Measurements from ENCODE around the gene MARCHF5. TPM values are rescaled to one million over a fixed set of nuclear protein-coding genes. Genes with fewer than 3 reads are reported as not detected.

Gene MARCHF5
- total RNA-seq (10 to 100 TPM; 14.8 to 55.7 (median 29.4) TPM), polyA plus RNA-seq (10 to 100 TPM; 11.8 to 39.4 TPM)
- long read RNA-seq, donor 1, transcript MARCH5-201 (6 exons, 3,926 nt) = major isoform, 77 of 88 reads
- long read RNA-seq, donor 1, partial matches to known transcripts = 4 of 88 reads
- long read RNA-seq, donor 1, other reads (novel, unspliced or antisense) = 7 of 88 reads
- long read RNA-seq, donor 2, transcript MARCH5-201 (6 exons, 3,926 nt) = major isoform, 166 of 188 reads
- long read RNA-seq, donor 2, partial matches to known transcripts = 8 of 188 reads
- long read RNA-seq, donor 2, other reads (novel, unspliced or antisense) = 14 of 188 reads
- long read RNA-seq, donor 3, transcript MARCH5-201 (6 exons, 3,926 nt) = major isoform, 101 of 113 reads
- long read RNA-seq, donor 3, partial matches to known transcripts = 7 of 113 reads
- long read RNA-seq, donor 3, other reads (novel, unspliced or antisense) = 5 of 113 reads

GRCh38 chr10:92290837-92291615, at the start of gene MARCHF5, which contains the start of gene CPEB3:
MARCHF5 (plus strand) TSS chr10:92291167; CDS start chr10:92291495, 328 bp downstream.
CPEB3 (minus strand) TSS chr10:92291078; CDS start chr10:92240350, 50,728 bp downstream.
- Histone ChIP-seq H3K4me3 (peak within 1 kb of the TSS; percentile 68 to 99 (median 93)), H3K27me3 (no peaks in the 10 kb centered on the region), H3K4me1 (peaks cover 0 to 29% (median 14%) of the 10 kb centered on the region in 12 donors), H3K27ac (peak within 1 kb of the TSS; percentile 83 to 99 (median 96)), H3K9me3 (no peaks in the 10 kb centered on the region), H3K36me3 (peaks cover 0 to 21% (median 10%) of the 10 kb centered on the region in 9 donors)
- WGBS, 4 donors = 0 to 2% (median 0%) methylated on average over 27 to 79 of the region's 79 CpGs
- DNase-seq = peak; percentile 97 to 98 (median 98)
- intact Hi-C loops (cut with DNase I) = loop anchor here (1.0 to 10.0 kb wide), 11 partner anchors 49 to 204 kb away; no protein-coding TSS in a partner anchor
- peak; percentile 99 to 100 (median 99) for ATAC-seq
- TF ChIP-seq POLR2A (IDR thresholded peaks at IDR 0.05) (peak in 1 of 2 donors; percentile 79), CTCF (IDR thresholded peaks at IDR 0.05) (peak; percentile 48 to 75 (median 62))

DNA sequence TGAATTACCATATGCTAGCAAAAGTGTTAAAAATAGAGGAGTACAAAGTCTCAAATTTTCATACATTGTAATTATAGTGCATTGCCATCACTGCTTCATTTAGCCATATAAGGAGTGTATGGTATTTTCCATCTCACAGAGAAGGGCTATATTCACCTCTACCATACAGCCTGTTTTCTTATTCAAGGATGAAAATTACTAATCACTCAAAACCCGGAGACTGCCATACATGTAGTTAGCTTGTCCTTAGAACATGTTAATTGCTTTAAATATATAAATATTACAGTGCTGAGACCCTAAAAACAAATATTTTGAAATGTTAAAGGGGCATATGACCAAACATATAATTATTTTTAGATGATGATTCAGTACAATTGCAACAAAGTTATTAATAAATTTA, 49.5 kb upstream of the MARCHF5 start:
- Histone ChIP-seq H3K4me1 (peaks cover 0 to 49% (median 21%) of the 10 kb centered on the region in 12 donors), H3K9me3 (no peaks in the 10 kb centered on the region), H3K36me3 (no peaks in the 10 kb centered on the region), H3K27ac (peak overlapping the region; percentile 46 to 91 (median 88)), H3K27me3 (no peaks in the 10 kb centered on the region), H3K4me3 (peak overlapping the region in 11 of 12 donors; percentile 49 to 82 (median 76))
- no peak for TF ChIP-seq POLR2A (IDR thresholded peaks at IDR 0.05)
- no peak for TF ChIP-seq CTCF (IDR thresholded peaks at IDR 0.05)
- ATAC-seq = no peak
- no peak for DNase-seq
- intact Hi-C loops (cut with DNase I) = loop anchor here in 9 of 10 donors (2.0 to 10.0 kb wide), 6 partner anchors 36 to 157 kb away; partner anchors contain the start of genes CPEB3 (in 6 of the 9) and MARCHF5 (in 6 of the 9)
- WGBS, 4 donors = 31 to 42% (median 36%) methylated on average over 1 of the region's 1 CpG

DNA sequence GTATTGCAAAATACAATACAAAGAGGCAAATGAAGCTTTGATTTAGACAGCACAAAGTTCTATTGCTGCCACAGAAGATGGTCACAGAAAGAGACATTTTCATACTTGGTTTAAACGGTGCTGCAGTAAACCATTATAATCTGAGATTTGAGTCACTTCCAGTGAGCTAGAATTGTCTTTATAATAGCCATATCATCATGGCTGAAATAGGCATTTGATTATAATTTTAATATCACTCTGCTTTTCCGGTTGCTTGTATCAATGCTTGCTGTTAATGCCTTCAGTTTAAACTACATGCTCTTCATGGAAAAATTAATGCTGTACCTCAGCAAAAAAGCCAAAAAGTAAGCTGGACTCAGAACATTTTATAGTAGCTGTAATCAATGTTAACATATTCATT, 48.6 kb upstream of the MARCHF5 start:
- H3K27me3 ChIP-seq = no peaks in the 10 kb centered on the region
- intact Hi-C loops (cut with DNase I) = loop anchor here in 8 of 10 donors (2.0 to 10.0 kb wide), 5 partner anchors 35 to 158 kb away; partner anchors contain the start of genes CPEB3 (in 3 of the 8) and MARCHF5 (in 3 of the 8)
- ATAC-seq (no peak), DNase-seq (no peak)
- H3K27ac ChIP-seq = peak overlapping the region in 11 of 12 donors; percentile 79 to 91 (median 88)
- TF ChIP-seq POLR2A (IDR thresholded peaks at IDR 0.05) = no peak
- TF ChIP-seq CTCF (IDR thresholded peaks at IDR 0.05) = no peak
- 30 to 44% (median 42%) methylated on average over 2 of the region's 2 CpGs for WGBS, 4 donors
- H3K36me3 ChIP-seq = no peaks in the 10 kb centered on the region
- H3K9me3 ChIP-seq = no peaks in the 10 kb centered on the region
- peaks cover 0 to 44% (median 16%) of the 10 kb centered on the region in 12 donors for H3K4me1 ChIP-seq
- H3K4me3 ChIP-seq = peak overlapping the region; percentile 29 to 82 (median 75)

Data from heart left ventricle (tissue), 16 donors.